Fibroblast of skin of right quadriceps (primary cell): ENCODE measurements around the gene HMGCL.
"Not testable (repeated sequence)": the region's sequence is repeated elsewhere in the genome, so short reads cannot be mapped to it uniquely, and the experiment has no call there.

Experiments
- DNase-seq: peaks from one replicate; pipeline ENCODE4 v3.0.0-alpha.2; 2013

HMGCL gene

GRCh38 chr1:23825076-23825761 is at the start of gene HMGCL:
Gene HMGCL, minus strand, starts transcription at chr1:23825429. Its CDS starts 14 bp downstream, at chr1:23825415.
- peak; percentile 86 for DNase-seq

GRCh38 chr1:23872421-23872820 is 47.2 kb upstream of the HMGCL start:
- no peak for DNase-seq

- DNase-seq, result no peak
Measured at GRCh38 chr1:23869051-23869450, 43.8 kb upstream of the HMGCL start.

- DNase-seq, result no peak
Measured at GRCh38 chr1:23868557-23869016, 43.4 kb upstream of the HMGCL start.

GRCh38 chr1:23867895-23868556 is 42.8 kb upstream of the HMGCL start, which contains the start of gene FUCA1:
Gene FUCA1, minus strand, starts transcription at chr1:23868290. Its CDS starts 4 bp downstream, at chr1:23868286.
- peak; percentile 77 for DNase-seq

- DNase-seq, result no peak
Measured at GRCh38 chr1:23867542-23867894, 42.3 kb upstream of the HMGCL start.

- peak; percentile 6 for DNase-seq
Measured at GRCh38 chr1:23865543-23865930, 40.3 kb upstream of the HMGCL start.

- DNase-seq, result no peak
Measured at GRCh38 chr1:23864801-23865542, 39.7 kb upstream of the HMGCL start.

- DNase-seq, result no peak
Measured at GRCh38 chr1:23862640-23863039, 37.4 kb upstream of the HMGCL start.

GRCh38 chr1:23854568-23854967 is 29.3 kb upstream of the HMGCL start:
- DNase-seq, result no peak

- DNase-seq, result not testable (repeated sequence)
Measured at GRCh38 chr1:23853124-23853523, 27.9 kb upstream of the HMGCL start.

GRCh38 chr1:23851406-23851805 is 26.2 kb upstream of the HMGCL start:
- not testable (repeated sequence) for DNase-seq

GRCh38 chr1:23848673-23849616 is 23.7 kb upstream of the HMGCL start:
- DNase-seq, result no peak

- not testable (repeated sequence) for DNase-seq
Measured at GRCh38 chr1:23847482-23848095, 22.4 kb upstream of the HMGCL start.

- no peak for DNase-seq
Measured at GRCh38 chr1:23845163-23845562, 19.9 kb upstream of the HMGCL start.

- no peak for DNase-seq
Measured at GRCh38 chr1:23843644-23844043, 18.4 kb upstream of the HMGCL start.

GRCh38 chr1:23838401-23838866 is 13.2 kb upstream of the HMGCL start:
- DNase-seq, result peak; percentile 28

GRCh38 chr1:23837908-23838307 is 12.7 kb upstream of the HMGCL start:
- DNase-seq, result no peak

GRCh38 chr1:23836037-23836436 is 10.8 kb upstream of the HMGCL start:
- no peak for DNase-seq

- not testable (repeated sequence) for DNase-seq
Measured at GRCh38 chr1:23834156-23834555, 8.9 kb upstream of the HMGCL start.

GRCh38 chr1:23827717-23828116 is 2.5 kb upstream of the HMGCL start:
- no peak for DNase-seq

- DNase-seq, result not testable (repeated sequence)
Measured at GRCh38 chr1:23826590-23826989, 1.4 kb upstream of the HMGCL start.
